GM21786 (cell line): ENCODE results near the gene OPRL1.
"Not testable (repeated sequence)": the region's sequence is repeated elsewhere in the genome, so short reads cannot be mapped to it uniquely, and the experiment has no call there.

Experiments
- ATAC-seq: cut with Tn5 transposase; IDR thresholded peaks from one replicate; pipeline ENCODE4 v1.9.1; 2021; ENCODE audit not compliant: unreplicated experiment

The OPRL1 gene

GRCh38 chr20:64083378-64083803, 3.5 kb downstream of the OPRL1 start:
- no peak for ATAC-seq

GRCh38 chr20:64083804-64084684, 4.2 kb downstream of the OPRL1 start, which contains the start of gene LKAAEAR1:
Gene LKAAEAR1, minus strand, starts transcription at chr20:64084398. Its CDS starts 179 bp downstream, at chr20:64084219.
- no peak for ATAC-seq

- ATAC-seq, result no peak
Observed at GRCh38 chr20:64084685-64085152, 4.8 kb downstream of the OPRL1 start.

- no peak for ATAC-seq
Observed at GRCh38 chr20:64086801-64087200, 6.9 kb downstream of the OPRL1 start.

GRCh38 chr20:64087226-64087825, 7.4 kb downstream of the OPRL1 start:
- ATAC-seq, result not testable (repeated sequence)

- not testable (repeated sequence) for ATAC-seq
Observed at GRCh38 chr20:64088586-64088985, 8.7 kb downstream of the OPRL1 start.

- ATAC-seq, result no peak
Observed at GRCh38 chr20:64090165-64090564, 10.3 kb downstream of the OPRL1 start.

GRCh38 chr20:64091340-64091739, 11.5 kb downstream of the OPRL1 start:
- no peak for ATAC-seq

GRCh38 chr20:64091770-64092169, 11.9 kb downstream of the OPRL1 start:
- ATAC-seq, result no peak

GRCh38 chr20:64092258-64093012, 12.6 kb downstream of the OPRL1 start:
- no peak for ATAC-seq

GRCh38 chr20:64093013-64093503, 13.2 kb downstream of the OPRL1 start:
- ATAC-seq, result no peak

- ATAC-seq, result no peak
Observed at GRCh38 chr20:64095455-64095854, 15.6 kb downstream of the OPRL1 start.

GRCh38 chr20:64095927-64096326, 16.0 kb downstream of the OPRL1 start:
- ATAC-seq, result no peak

GRCh38 chr20:64096535-64096934, 16.7 kb downstream of the OPRL1 start:
- no peak for ATAC-seq

GRCh38 chr20:64098471-64099013, 18.7 kb downstream of the OPRL1 start:
- ATAC-seq, result no peak

- no peak for ATAC-seq
Observed at GRCh38 chr20:64099086-64099786, 19.4 kb downstream of the OPRL1 start.

- no peak for ATAC-seq
Observed at GRCh38 chr20:64099880-64100565, 20.1 kb downstream of the OPRL1 start.

GRCh38 chr20:64100566-64100888, 20.6 kb downstream of the OPRL1 start:
- ATAC-seq, result no peak

- ATAC-seq, result no peak
Observed at GRCh38 chr20:64100946-64101688, 21.2 kb downstream of the OPRL1 start.
